Trophoblast cell (in vitro differentiated cells and primary cell): Measurements from ENCODE around the gene AMOTL2.

Experiments used
- DNase-seq, 2 donors: peaks; one replicate each; pipeline ENCODE4 v3.0.0-alpha.2; 2016
- H2AFZ ChIP-seq: 2 replicates; pipeline ENCODE4 v1.6.1; 2013; ENCODE audit warnings: low read length, moderate library complexity, mild to moderate bottlenecking; ENCODE audit not compliant: insufficient read depth, poor library complexity
- H2AK5ac ChIP-seq: 2 replicates; pipeline ENCODE4 v1.6.1; 2013; ENCODE audit warnings: mild to moderate bottlenecking, low read length
- H2BK120ac ChIP-seq: 2 replicates; pipeline ENCODE4 v1.6.1; 2013; ENCODE audit warnings: low read length, mild to moderate bottlenecking, moderate library complexity; ENCODE audit not compliant: insufficient read depth, poor library complexity
- H2BK12ac ChIP-seq: 2 replicates; pipeline ENCODE4 v1.6.1; 2013; ENCODE audit warnings: mild to moderate bottlenecking, low read length, moderate library complexity
- H2BK5ac ChIP-seq: 2 replicates; pipeline ENCODE4 v1.6.1; 2013; ENCODE audit warnings: low read length, low read depth, moderate library complexity, mild to moderate bottlenecking; ENCODE audit not compliant: poor library complexity
- H3K14ac ChIP-seq: 2 replicates; pipeline ENCODE4 v1.6.1; 2013; ENCODE audit warnings: mild to moderate bottlenecking, low read length
- H3K18ac ChIP-seq: 2 replicates; pipeline ENCODE4 v1.6.1; 2013; ENCODE audit warnings: mild to moderate bottlenecking, low read length
- H3K23ac ChIP-seq: 2 replicates; pipeline ENCODE4 v1.6.1; 2013; ENCODE audit warnings: low read length
- H3K27ac ChIP-seq: 2 replicates; pipeline ENCODE4 v1.5.1; 2013; ENCODE audit warnings: low read depth, mild to moderate bottlenecking, inconsistent platforms, low read length, moderate library complexity
- H3K27me3 ChIP-seq: 2 replicates; pipeline ENCODE4 v1.6.1; 2013; ENCODE audit warnings: inconsistent platforms, mild to moderate bottlenecking, low read length, moderate library complexity; ENCODE audit not compliant: insufficient read depth
- H3K36me3 ChIP-seq, 2 experiments: 1 replicate in 1 of 2; 2 replicates in 1 of 2; pipeline ENCODE4 v1.6.1; 2013; ENCODE audit warnings: low read length in 2 of 2, mild to moderate bottlenecking in 2 of 2, moderate library complexity in 1 of 2; ENCODE audit not compliant: insufficient read depth in 2 of 2, control insufficient read depth in 1 of 2
- H3K4ac ChIP-seq: 2 replicates; pipeline ENCODE4 v1.6.1; 2013; ENCODE audit warnings: low read depth, mild to moderate bottlenecking, low read length, moderate library complexity
- H3K4me1 ChIP-seq, 2 experiments: 1 replicate in 1 of 2; 2 replicates in 1 of 2; pipeline ENCODE4 v1.6.1; 2013; ENCODE audit warnings: low read length in 2 of 2, mild to moderate bottlenecking in 2 of 2, moderate library complexity in 1 of 2; ENCODE audit not compliant: insufficient read depth in 2 of 2, control insufficient read depth in 1 of 2
- H3K4me2 ChIP-seq: 2 replicates; pipeline ENCODE4 v1.6.1; 2013; ENCODE audit warnings: inconsistent platforms, mild to moderate bottlenecking, low read length, moderate library complexity
- H3K4me3 ChIP-seq: 2 replicates; pipeline ENCODE4 v1.5.1; 2013; ENCODE audit warnings: mild to moderate bottlenecking, low read depth, low read length, inconsistent platforms
- H3K79me1 ChIP-seq: one replicate; pipeline ENCODE4 v1.6.1; 2013; ENCODE audit warnings: low read length
- H3K79me2 ChIP-seq: 2 replicates; pipeline ENCODE4 v1.6.1; 2013; ENCODE audit warnings: low read length, mild to moderate bottlenecking; ENCODE audit not compliant: control insufficient read depth, insufficient read depth, poor library complexity
- H3K9ac ChIP-seq: 2 replicates; pipeline ENCODE4 v1.6.1; 2013; ENCODE audit warnings: mild to moderate bottlenecking, low read length
- H3K9me3 ChIP-seq: 2 replicates; pipeline ENCODE4 v1.6.1; 2013; ENCODE audit warnings: low read depth, mild to moderate bottlenecking, control low read depth, inconsistent platforms, low read length; ENCODE audit not compliant: insufficient read depth
- H4K12ac ChIP-seq: 2 replicates; pipeline ENCODE4 v1.6.1; 2013; ENCODE audit warnings: low read depth, mild to moderate bottlenecking, low read length, moderate library complexity
- H4K8ac ChIP-seq: 2 replicates; pipeline ENCODE4 v1.6.1; 2013; ENCODE audit warnings: low read depth, mild to moderate bottlenecking, low read length, moderate library complexity
- H4K91ac ChIP-seq: one replicate; pipeline ENCODE4 v1.6.1; 2013; ENCODE audit warnings: low read depth, mild to moderate bottlenecking, low read length, moderate library complexity
- WGBS: extraction: QIAGEN DNeasy Blood & Tissue Kit; methylation state at CpG from one replicate; pipeline ENCODE4 v1.1.7; 2013; ENCODE audit warnings: missing lambda C conversion rate; ENCODE audit not compliant: insufficient read length, insufficient coverage; ENCODE audit errors: extremely low coverage; 5-methylcytosine and 5-hydroxymethylcytosine counted together

AMOTL2 gene

DNA sequence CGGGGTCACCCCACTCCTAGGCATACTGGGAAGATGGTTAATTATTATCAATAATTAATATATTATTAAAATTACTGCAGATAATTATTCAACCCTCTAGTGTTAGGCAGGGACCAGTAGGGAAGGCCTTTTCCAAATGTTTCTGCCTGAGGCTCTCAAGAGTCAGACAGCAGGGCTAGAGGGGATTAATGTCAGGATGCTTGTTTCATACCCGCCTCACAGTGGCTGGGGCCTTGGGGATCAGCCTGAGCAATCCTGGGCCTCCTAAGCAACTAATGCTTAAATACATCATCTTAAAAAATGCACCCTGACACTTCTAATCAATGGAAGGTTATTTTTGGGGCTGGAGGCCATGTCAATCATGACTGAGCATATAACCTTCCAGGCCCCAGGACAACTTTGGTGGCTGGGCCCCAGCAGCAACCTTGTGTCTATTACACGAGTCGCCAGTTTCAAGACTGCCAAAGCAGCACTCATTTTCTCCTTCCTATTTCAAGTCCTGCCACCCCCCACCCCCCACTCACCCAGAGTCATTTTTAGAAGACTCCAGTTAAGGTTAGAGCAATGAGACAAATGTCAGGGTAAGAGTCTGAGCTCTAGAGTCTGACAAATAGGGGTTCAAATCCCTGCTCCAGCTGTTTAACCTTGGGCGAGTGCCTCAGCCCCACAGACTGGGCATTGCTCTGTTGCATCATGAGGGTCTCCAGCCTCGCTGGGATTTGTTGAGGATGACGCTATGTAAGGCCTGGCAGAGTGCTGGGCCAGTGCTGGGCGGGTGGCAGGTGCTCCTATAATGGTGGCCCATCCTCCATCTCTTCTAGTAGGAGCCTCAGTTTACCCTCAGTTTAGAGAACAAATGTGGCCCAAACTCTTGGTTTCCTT, 6.1 kb downstream of the AMOTL2 start:
- no peak overlapping the region for H2AFZ ChIP-seq
- H3K23ac ChIP-seq = no peak overlapping the region
- WGBS = no CpG with 5 or more reads among the region's 8 CpGs
- H3K9ac ChIP-seq = no peak overlapping the region
- DNase-seq = no peak
- no peaks in the 10 kb centered on the region for H3K9me3 ChIP-seq
- H2AK5ac ChIP-seq = no peak overlapping the region
- no peak overlapping the region for H3K4me2 ChIP-seq
- no peak overlapping the region for H3K14ac ChIP-seq
- H4K91ac ChIP-seq = peak overlapping the region; percentile 54
- peak overlapping the region; percentile 77 for H3K18ac ChIP-seq
- H3K79me1 ChIP-seq = peaks cover 66% of the 10 kb centered on the region
- H3K79me2 ChIP-seq = peaks cover 31% of the 10 kb centered on the region
- H3K4ac ChIP-seq = peak overlapping the region; percentile 70
- no peak overlapping the region for H3K4me3 ChIP-seq
- peak overlapping the region; percentile 60 for H2BK120ac ChIP-seq
- H2BK12ac ChIP-seq = peak overlapping the region; percentile 12
- H3K27me3 ChIP-seq = no peaks in the 10 kb centered on the region
- no peak overlapping the region for H4K12ac ChIP-seq
- H3K36me3 ChIP-seq = peaks cover 78 to 86% of the 10 kb centered on the region in 2 experiments
- peak overlapping the region; percentile 60 for H2BK5ac ChIP-seq
- peak overlapping the region; percentile 100 for H3K27ac ChIP-seq
- peaks cover 63 to 74% of the 10 kb centered on the region in 2 experiments for H3K4me1 ChIP-seq
- peak overlapping the region; percentile 30 for H4K8ac ChIP-seq

DNA sequence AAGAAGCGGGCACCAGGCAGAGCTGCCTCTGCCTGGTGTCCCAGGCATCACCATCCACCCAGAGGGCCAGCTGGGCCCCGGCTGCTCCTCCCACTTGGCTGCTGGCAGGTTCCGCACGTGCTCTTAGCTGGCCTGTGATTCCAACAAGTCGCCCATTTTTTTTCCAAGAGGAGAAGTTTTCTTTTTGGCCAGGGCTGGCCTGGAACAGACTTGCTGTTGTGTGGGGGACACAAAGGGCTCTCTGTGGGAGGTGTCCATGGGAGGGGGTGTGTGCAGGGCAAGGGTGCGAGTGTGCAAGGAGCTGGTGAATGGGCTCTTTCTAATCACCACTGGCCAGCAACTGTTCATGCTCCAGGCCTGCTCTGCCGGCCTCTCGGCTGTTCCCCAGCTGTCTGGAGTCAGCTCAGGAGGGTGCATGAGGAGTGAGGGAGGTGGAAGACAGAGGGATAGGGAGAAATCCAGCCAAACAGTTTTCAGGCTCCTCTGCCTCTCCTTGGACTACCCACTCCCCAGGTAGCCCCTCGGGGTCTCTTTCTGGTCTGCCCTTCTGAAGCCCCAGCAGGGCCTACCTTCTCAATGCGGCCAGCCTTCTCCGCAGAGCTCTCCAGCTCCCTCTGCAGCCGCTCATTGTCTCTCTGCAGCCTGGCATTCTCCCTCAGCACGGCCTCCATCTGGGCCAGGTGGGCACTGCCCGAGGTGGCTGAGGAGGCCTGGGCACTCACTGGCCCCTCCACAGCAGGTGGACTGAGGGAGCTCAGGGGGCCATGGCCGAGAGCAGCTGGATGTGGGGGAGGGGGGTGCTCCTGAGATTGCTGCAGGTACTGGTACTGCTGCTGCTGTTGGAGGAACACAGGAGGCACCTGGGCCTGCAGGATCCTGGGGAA, 7.1 kb downstream of the AMOTL2 start:
- WGBS = no CpG with 5 or more reads among the region's 15 CpGs
- Histone ChIP-seq H2BK5ac (no peak overlapping the region), H4K8ac (no peak overlapping the region), H3K4me2 (no peak overlapping the region), H3K4me1 (peaks cover 66 to 79% of the 10 kb centered on the region in 2 experiments), H3K23ac (no peak overlapping the region), H3K18ac (no peak overlapping the region), H3K4ac (no peak overlapping the region), H2BK12ac (no peak overlapping the region), H2AK5ac (no peak overlapping the region), H3K79me1 (peaks cover 67% of the 10 kb centered on the region), H3K9ac (no peak overlapping the region), H3K27me3 (no peaks in the 10 kb centered on the region), H3K9me3 (no peaks in the 10 kb centered on the region), H3K14ac (no peak overlapping the region), H3K36me3 (peaks cover 84 to 93% of the 10 kb centered on the region in 2 experiments), H2AFZ (no peak overlapping the region), H2BK120ac (no peak overlapping the region), H3K27ac (peak overlapping the region; percentile 20), H3K4me3 (no peak overlapping the region), H4K12ac (no peak overlapping the region), H4K91ac (no peak overlapping the region), H3K79me2 (peaks cover 24% of the 10 kb centered on the region)
- no peak for DNase-seq

DNA sequence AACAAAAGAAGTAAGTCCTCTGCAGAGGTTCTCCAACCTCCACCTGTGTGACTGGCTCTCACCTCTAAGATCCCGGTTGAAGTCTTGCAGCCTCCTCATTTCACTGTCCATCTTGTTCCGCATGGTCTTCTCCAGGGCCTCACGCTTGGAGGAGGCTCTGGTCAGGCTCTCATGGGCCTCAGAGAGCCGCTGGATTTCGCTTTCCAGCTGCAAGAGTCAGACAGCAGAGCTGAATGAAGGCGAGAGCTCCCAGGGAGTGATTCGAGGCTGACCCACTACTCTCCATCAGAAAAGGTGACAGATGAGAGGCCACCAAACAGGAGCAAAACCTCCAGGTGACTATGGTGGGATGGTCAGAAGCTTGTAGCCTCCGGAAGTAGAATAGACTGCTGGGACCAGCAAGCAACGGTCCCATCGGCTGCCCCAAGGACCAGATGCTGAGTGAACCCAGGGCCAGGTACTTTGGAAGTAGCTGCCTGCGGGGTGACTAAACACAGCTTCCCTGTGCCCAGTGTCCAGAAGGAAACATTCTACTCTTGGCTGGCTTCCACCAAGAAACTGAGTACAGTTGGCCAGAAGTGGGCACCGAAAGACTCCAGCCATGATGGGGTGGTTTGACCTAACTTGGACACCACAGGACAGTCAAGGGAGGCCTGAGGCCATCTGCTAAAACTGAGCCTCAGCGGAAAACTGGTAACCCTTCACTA, 7.9 kb downstream of the AMOTL2 start:
- peak overlapping the region; percentile 10 for H2BK120ac ChIP-seq
- no peak overlapping the region for H3K4me3 ChIP-seq
- H3K18ac ChIP-seq = no peak overlapping the region
- peaks cover 17% of the 10 kb centered on the region for H3K79me2 ChIP-seq
- peaks cover 67% of the 10 kb centered on the region for H3K79me1 ChIP-seq
- peak overlapping the region; percentile 20 for H3K27ac ChIP-seq
- no peak overlapping the region for H3K14ac ChIP-seq
- no peak overlapping the region for H3K9ac ChIP-seq
- H2BK5ac ChIP-seq = no peak overlapping the region
- peaks cover 61 to 79% of the 10 kb centered on the region in 2 experiments for H3K4me1 ChIP-seq
- peak overlapping the region; percentile 8 for H4K8ac ChIP-seq
- H3K4ac ChIP-seq = no peak overlapping the region
- peaks cover 86 to 94% of the 10 kb centered on the region in 2 experiments for H3K36me3 ChIP-seq
- DNase-seq = no peak
- H3K4me2 ChIP-seq = no peak overlapping the region
- WGBS = no CpG with 5 or more reads among the region's 13 CpGs
- H2BK12ac ChIP-seq = no peak overlapping the region
- no peak overlapping the region for H4K91ac ChIP-seq
- H4K12ac ChIP-seq = no peak overlapping the region
- no peak overlapping the region for H2AFZ ChIP-seq
- H3K23ac ChIP-seq = no peak overlapping the region
- H2AK5ac ChIP-seq = no peak overlapping the region
- no peaks in the 10 kb centered on the region for H3K9me3 ChIP-seq
- H3K27me3 ChIP-seq = no peaks in the 10 kb centered on the region

DNA sequence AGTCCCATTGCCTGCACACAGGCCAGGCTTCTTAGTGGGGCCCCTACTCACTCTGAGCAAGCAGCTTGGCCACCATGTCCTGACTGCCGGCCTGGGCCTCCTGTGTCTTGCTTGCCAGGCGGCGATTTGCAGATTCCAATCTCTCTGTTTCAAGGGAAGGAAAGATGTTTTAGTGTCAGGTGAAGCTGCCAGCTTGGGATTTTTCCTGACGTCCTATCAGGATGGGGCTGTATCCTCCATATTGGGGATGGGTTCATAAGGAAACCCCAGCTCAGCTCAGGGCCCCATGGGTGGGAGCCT, 8.5 kb downstream of the AMOTL2 start:
- Histone ChIP-seq H2AK5ac (no peak overlapping the region), H3K14ac (no peak overlapping the region), H3K79me2 (peaks cover 10% of the 10 kb centered on the region), H2BK5ac (peak overlapping the region; percentile 5), H3K18ac (peak overlapping the region; percentile 52), H3K4me1 (peaks cover 54 to 76% of the 10 kb centered on the region in 2 experiments), H3K9ac (no peak overlapping the region), H4K91ac (no peak overlapping the region), H3K79me1 (peaks cover 62% of the 10 kb centered on the region), H3K4me3 (no peak overlapping the region), H3K23ac (no peak overlapping the region), H3K27ac (peak overlapping the region; percentile 78), H4K12ac (no peak overlapping the region), H2BK12ac (peak overlapping the region; percentile 15), H3K4ac (no peak overlapping the region), H3K9me3 (no peaks in the 10 kb centered on the region), H4K8ac (peak overlapping the region; percentile 17), H3K27me3 (no peaks in the 10 kb centered on the region), H3K36me3 (peaks cover 86 to 94% of the 10 kb centered on the region in 2 experiments), H2BK120ac (no peak overlapping the region), H3K4me2 (no peak overlapping the region), H2AFZ (no peak overlapping the region)
- no CpG with 5 or more reads among the region's 4 CpGs for WGBS
- no peak for DNase-seq
